Naive thymus-derived CD4-positive, alpha-beta T cell (primary cell): ENCODE measurements around the gene HPX. TPM values are rescaled to one million over a fixed set of nuclear protein-coding genes. Genes with fewer than 3 reads are reported as not detected.

ENCODE experiments used
- ATAC-seq: fragments of 150-1000 bp; cut with Tn5 transposase; 2 replicates; pipeline ENCODE4 v1.10.0; 2021; ENCODE audit warnings: mild to moderate bottlenecking, moderate library complexity
- CTCF ChIA-PET: fragments of 350-600 bp; sonication (Branson Sonifier 250); formaldehyde crosslinking; loops from one replicate; lab custom pipeline; 2021; ENCODE audit warnings: antibody characterized with exemption; lab: Charles Lee
- POLR2A ChIA-PET: fragments of 350-600 bp; sonication (Branson Sonifier 250); formaldehyde crosslinking; loops from one replicate; lab custom pipeline; 2021; ENCODE audit warnings: antibody characterized with exemption, inconsistent platforms; lab: Charles Lee
- DNase-seq, 9 donors: peaks; one replicate each; pipeline versions ENCODE4 v3.0.0 to v3.0.0-alpha.2; 2020 to 2022; ENCODE audit warnings: mixed read lengths in 1 of 9
- H3K27ac ChIP-seq: one replicate; pipeline ENCODE4 v1.7.0; 2013; ENCODE audit warnings: mild to moderate bottlenecking, low read depth, low read length, moderate library complexity
- H3K27me3 ChIP-seq, 2 donors: one replicate each; pipeline ENCODE4 v1.7.0; 2013; ENCODE audit warnings: low read length in 2 of 2, mild to moderate bottlenecking in 2 of 2, moderate library complexity in 2 of 2; ENCODE audit not compliant: control insufficient read depth in 2 of 2, insufficient read depth in 2 of 2
- H3K36me3 ChIP-seq, 3 experiments: 1 replicate in 2 of 3; 2 replicates in 1 of 3; pipeline ENCODE4 v1.7.0; 2013; ENCODE audit warnings: low read length in 3 of 3, mild to moderate bottlenecking in 3 of 3, moderate library complexity in 1 of 3; ENCODE audit not compliant: insufficient read depth in 3 of 3, control insufficient read depth in 2 of 3
- H3K4me1 ChIP-seq, 2 donors: one replicate each; pipeline ENCODE4 v1.7.0; 2013; ENCODE audit warnings: low read length in 2 of 2, mild to moderate bottlenecking in 2 of 2, moderate library complexity in 1 of 2; ENCODE audit not compliant: control insufficient read depth in 2 of 2, insufficient read depth in 2 of 2
- H3K4me3 ChIP-seq: 2 replicates; pipeline ENCODE4 v1.7.0; 2013; ENCODE audit warnings: mild to moderate bottlenecking, low read length
- H3K9me3 ChIP-seq, 3 experiments: 1 replicate in 2 of 3; 2 replicates in 1 of 3; pipeline ENCODE4 v1.7.0; 2013; ENCODE audit warnings: low read length in 3 of 3; ENCODE audit not compliant: control insufficient read depth in 2 of 3
- H3K27ac Mint-ChIP-seq, 9 donors: one replicate each; pipeline ENCODE4 v1.8.0; 2020 to 2022; ENCODE audit warnings: mixed read lengths in 9 of 9, mild to moderate bottlenecking in 8 of 9, moderate library complexity in 5 of 9, inconsistent platforms in 2 of 9
- H3K27me3 Mint-ChIP-seq, 5 donors: one replicate each; pipeline ENCODE4 v1.8.0; 2021 to 2022; ENCODE audit warnings: mixed read lengths in 5 of 5, mild to moderate bottlenecking in 1 of 5
- H3K36me3 Mint-ChIP-seq, 5 donors: one replicate each; pipeline ENCODE4 v1.8.0; 2020 to 2022; ENCODE audit warnings: mixed read lengths in 5 of 5, mild to moderate bottlenecking in 3 of 5, inconsistent platforms in 1 of 5
- H3K4me1 Mint-ChIP-seq, 7 donors: one replicate each; pipeline ENCODE4 v1.8.0; 2020 to 2022; ENCODE audit warnings: mixed read lengths in 7 of 7, mild to moderate bottlenecking in 3 of 7, inconsistent platforms in 1 of 7
- H3K4me3 Mint-ChIP-seq, 10 donors: one replicate each; pipeline ENCODE4 v1.8.0; 2020 to 2022; ENCODE audit warnings: mild to moderate bottlenecking in 10 of 10, mixed read lengths in 10 of 10, moderate library complexity in 6 of 10, inconsistent platforms in 2 of 10
- H3K9me3 Mint-ChIP-seq, 11 donors: one replicate each; pipeline ENCODE4 v1.8.0; 2020 to 2022; ENCODE audit warnings: mixed read lengths in 11 of 11, mild to moderate bottlenecking in 4 of 11, inconsistent platforms in 1 of 11, moderate library complexity in 1 of 11
- intact Hi-C, 2 donors: fragments of 100-400 bp; cut with micrococcal nuclease; formaldehyde crosslinking; loops; one replicate each; pipeline ENCODE4 v1.15.1; 2023
- polyA plus RNA-seq, 2 donors: library from polyadenylated mRNA; unstranded; fragments of 300-500 nt; fragmentation: Illumina TruSeq; gene quantifications; one replicate each; pipeline ENCODE4 v1.2.3, GENCODE V29; 2021
- total RNA-seq, 6 experiments: library from RNA in 5 of 6; stranded (reverse) in 5 of 6; gene quantifications; 1 replicate in 5 of 6; 2 replicates in 1 of 6; pipeline ENCODE4 v1.2.3 and lab custom pipeline; 2021 to 2026

HPX gene
- total and polyA plus RNA-seq, 7 experiments from 2014 or later: 0.56 to 7.0 (median 1.7) TPM; not detected in 2

DNA sequence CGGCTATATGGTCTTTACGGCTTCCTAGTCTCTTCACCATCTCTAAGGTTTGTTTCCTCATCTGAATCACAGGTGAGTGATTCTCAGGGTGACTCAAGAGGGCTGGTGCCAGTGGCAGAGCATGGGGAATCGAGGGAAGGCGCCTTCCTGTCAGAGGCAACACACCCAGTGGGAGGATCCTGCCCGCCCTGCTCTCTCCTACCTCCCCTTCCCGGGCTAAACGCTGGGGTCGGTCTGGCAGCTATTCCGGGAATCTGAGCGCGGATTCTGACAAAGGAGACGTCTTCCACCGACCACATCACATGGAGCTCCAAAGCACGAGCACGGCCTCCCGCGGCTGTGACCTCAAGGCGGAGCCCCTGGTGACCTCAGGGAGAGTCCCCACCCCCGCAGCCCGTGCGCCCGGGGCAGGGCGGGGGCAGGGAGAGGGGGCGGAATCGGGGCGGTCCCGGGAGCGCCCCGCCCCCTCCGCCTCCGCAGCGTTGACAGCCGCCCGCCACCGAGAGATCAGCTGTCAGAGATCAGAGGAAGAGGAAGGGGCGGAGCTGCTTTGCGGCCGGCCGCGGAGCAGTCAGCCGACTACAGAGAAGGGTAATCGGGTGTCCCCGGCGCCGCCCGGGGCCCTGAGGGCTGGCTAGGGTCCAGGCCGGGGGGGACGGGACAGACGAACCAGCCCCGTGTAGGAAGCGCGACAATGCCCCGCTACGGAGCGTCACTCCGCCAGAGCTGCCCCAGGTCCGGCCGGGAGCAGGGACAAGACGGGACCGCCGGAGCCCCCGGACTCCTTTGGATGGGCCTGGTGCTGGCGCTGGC lies 50.7 kb downstream of the HPX start, which contains the start of gene SMPD1:
Gene SMPD1, plus strand, starts transcription at position 570 of the 813 bp plus-strand sequence. Its CDS starts 125 bp downstream, at position 695.
- H3K27me3 Mint-ChIP-seq: peaks cover 0 to 13% (median 0%) of the 10 kb centered on the region in 5 donors
- Histone ChIP-seq H3K27ac (peak within 1 kb of the TSS; percentile 95), H3K27me3 (no peaks in the 10 kb centered on the region), H3K36me3 (peaks cover 0 to 25% (median 0%) of the 10 kb centered on the region in 3 experiments), H3K4me3 (peak within 1 kb of the TSS; percentile 94), H3K9me3 (no peaks in the 10 kb centered on the region), H3K4me1 (peaks cover 25 to 53% of the 10 kb centered on the region in 2 donors)
- peak; percentile 97 for ATAC-seq
- CTCF ChIA-PET: interaction anchor here (0.8 to 20.4 kb wide), 6 partner anchors 11 to 53 kb away, joined by 3 to 573 read pairs (median 15); partner anchors contain the start of genes APBB1 and HPX
- peak within 1 kb of the TSS; percentile 91 to 98 (median 94) for H3K4me3 Mint-ChIP-seq
- DNase-seq: peak; percentile 85 to 94 (median 92)
- peaks cover 0 to 2% (median 0%) of the 10 kb centered on the region in 11 donors for H3K9me3 Mint-ChIP-seq
- H3K36me3 Mint-ChIP-seq: peaks cover 5 to 26% (median 12%) of the 10 kb centered on the region in 5 donors
- peak within 1 kb of the TSS; percentile 93 to 100 (median 99) for H3K27ac Mint-ChIP-seq
- H3K4me1 Mint-ChIP-seq: peaks cover 31 to 74% (median 66%) of the 10 kb centered on the region in 7 donors
- POLR2A ChIA-PET: interaction anchor here (0.6 to 10.8 kb wide), 13 partner anchors 12 to 704 kb away, joined by 3 to 525 read pairs (median 5); partner anchors contain the start of genes APBB1, ARFIP2, HPX and TIMM10B
- intact Hi-C loops: loop anchor here (1.0 to 5.0 kb wide), 15 partner anchors 11 to 1123 kb away; partner anchors contain the start of genes APBB1 (in 2 of the 2), ARFIP2 (in 2 of the 2), FHIP1B (in 2 of the 2) and MRPL17 (in 2 of the 2)

DNA sequence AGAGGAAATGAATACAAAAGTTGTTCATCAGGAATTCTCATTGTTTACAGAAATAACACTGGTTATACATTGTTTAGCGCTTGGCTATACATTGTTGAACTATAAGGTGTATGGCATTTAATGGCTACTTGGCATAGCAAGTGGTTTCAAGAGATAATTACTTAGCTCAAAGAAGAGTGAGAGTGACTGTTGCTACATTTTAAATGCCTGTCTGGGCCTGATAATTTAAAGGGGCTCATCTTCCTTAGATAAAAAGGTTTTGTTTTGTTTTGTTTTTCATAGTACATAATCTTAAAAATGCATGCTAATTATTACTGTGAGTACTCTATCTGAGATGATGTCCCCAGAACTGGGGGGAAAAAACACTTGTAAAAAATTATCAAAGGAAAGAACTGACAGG lies 52.0 kb downstream of the HPX start:
- Mint-ChIP-seq H3K4me1 (peaks cover 30 to 69% (median 56%) of the 10 kb centered on the region in 7 donors), H3K27me3 (peaks cover 0 to 16% (median 0%) of the 10 kb centered on the region in 5 donors), H3K27ac (peak overlapping the region in 8 of 9 donors; percentile 93 to 100 (median 99)), H3K9me3 (peaks cover 0 to 2% (median 0%) of the 10 kb centered on the region in 11 donors), H3K4me3 (peak overlapping the region in 6 of 10 donors; percentile 5 to 98 (median 72)), H3K36me3 (peaks cover 5 to 22% (median 11%) of the 10 kb centered on the region in 5 donors)
- intact Hi-C loops: loop anchor here in 1 of 2 donors (1.0 kb wide), 1 partner anchor 86 kb away; no protein-coding TSS in a partner anchor
- peaks cover 0 to 11% (median 0%) of the 10 kb centered on the region in 3 experiments for H3K36me3 ChIP-seq
- H3K9me3 ChIP-seq: no peaks in the 10 kb centered on the region
- ChIA-PET POLR2A (interaction anchor here (1.0 to 10.8 kb wide), 7 partner anchors 10 to 102 kb away, joined by 3 to 525 read pairs (median 4); partner anchors contain the start of genes APBB1, ARFIP2, TIMM10B and TRIM3), CTCF (interaction anchor here (0.7 to 20.4 kb wide), 4 partner anchors 10 to 55 kb away, joined by 3 to 573 read pairs (median 28); partner anchors contain the start of gene HPX)
- H3K27ac ChIP-seq: peak overlapping the region; percentile 95
- no peak overlapping the region for H3K4me3 ChIP-seq
- H3K27me3 ChIP-seq: no peaks in the 10 kb centered on the region
- ATAC-seq: no peak
- no peak for DNase-seq
- peaks cover 25 to 41% of the 10 kb centered on the region in 2 donors for H3K4me1 ChIP-seq

DNA sequence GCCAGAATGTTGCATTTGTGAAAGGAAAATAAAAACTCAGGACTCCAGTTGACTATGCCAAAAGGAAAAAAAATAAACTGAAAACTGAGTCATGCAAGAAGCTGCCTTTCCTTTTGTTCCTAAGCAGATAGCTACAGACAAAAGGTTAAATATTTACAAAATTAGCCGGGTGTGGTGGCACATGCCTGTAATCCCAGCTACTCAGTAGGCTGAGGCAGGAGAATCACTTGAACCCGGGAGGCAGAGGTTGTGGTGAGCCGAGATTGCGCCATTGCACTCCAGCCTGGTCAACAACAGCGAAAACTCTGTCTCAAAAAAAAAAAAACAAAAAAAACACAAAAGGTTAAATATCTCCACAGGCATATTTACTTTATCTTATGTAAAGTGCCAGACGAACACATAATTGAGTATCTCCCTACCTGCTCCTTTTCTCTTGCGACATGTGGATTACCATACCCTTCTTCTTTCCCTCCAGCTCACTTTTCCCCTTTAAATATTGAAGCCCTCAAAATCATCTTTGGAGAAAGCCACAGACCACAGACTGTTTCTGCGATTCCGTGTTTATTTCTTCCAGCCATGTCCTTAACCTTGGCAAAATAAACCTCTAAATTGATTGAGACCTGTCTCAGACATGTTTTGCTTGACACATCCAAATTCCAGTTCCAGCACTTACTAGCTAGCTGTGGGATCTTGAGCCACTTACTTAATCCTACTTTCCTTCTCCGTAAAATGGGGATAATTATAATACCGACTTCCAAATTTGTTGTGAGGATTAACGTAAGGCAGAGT lies 52.8 kb downstream of the HPX start:
- H3K9me3 ChIP-seq: no peaks in the 10 kb centered on the region
- H3K4me3 ChIP-seq: no peak overlapping the region
- POLR2A ChIA-PET: interaction anchor here (0.9 to 10.8 kb wide), 5 partner anchors 9 to 102 kb away, joined by 3 to 525 read pairs (median 4); partner anchors contain the start of gene APBB1
- peak overlapping the region in 3 of 10 donors; percentile 5 to 98 (median 66) for H3K4me3 Mint-ChIP-seq
- H3K27ac ChIP-seq: no peak overlapping the region
- CTCF ChIA-PET: interaction anchor here (1.0 to 20.4 kb wide), 5 partner anchors 9 to 117 kb away, joined by 4 to 573 read pairs (median 7); partner anchors contain the start of genes APBB1 and HPX
- peaks cover 0 to 16% (median 0%) of the 10 kb centered on the region in 5 donors for H3K27me3 Mint-ChIP-seq
- peak overlapping the region; percentile 46 to 99 (median 93) for H3K27ac Mint-ChIP-seq
- ATAC-seq (no peak), DNase-seq (no peak)
- H3K4me1 ChIP-seq: peaks cover 20 to 34% of the 10 kb centered on the region in 2 donors
- intact Hi-C loops: no loop called here
- peaks cover 0 to 2% (median 0%) of the 10 kb centered on the region in 11 donors for H3K9me3 Mint-ChIP-seq
- H3K4me1 Mint-ChIP-seq: peaks cover 27 to 65% (median 49%) of the 10 kb centered on the region in 7 donors
- peaks cover 2 to 16% (median 5%) of the 10 kb centered on the region in 5 donors for H3K36me3 Mint-ChIP-seq
- no peaks in the 10 kb centered on the region for H3K27me3 ChIP-seq
- H3K36me3 ChIP-seq: peaks cover 0 to 5% (median 0%) of the 10 kb centered on the region in 3 experiments

DNA sequence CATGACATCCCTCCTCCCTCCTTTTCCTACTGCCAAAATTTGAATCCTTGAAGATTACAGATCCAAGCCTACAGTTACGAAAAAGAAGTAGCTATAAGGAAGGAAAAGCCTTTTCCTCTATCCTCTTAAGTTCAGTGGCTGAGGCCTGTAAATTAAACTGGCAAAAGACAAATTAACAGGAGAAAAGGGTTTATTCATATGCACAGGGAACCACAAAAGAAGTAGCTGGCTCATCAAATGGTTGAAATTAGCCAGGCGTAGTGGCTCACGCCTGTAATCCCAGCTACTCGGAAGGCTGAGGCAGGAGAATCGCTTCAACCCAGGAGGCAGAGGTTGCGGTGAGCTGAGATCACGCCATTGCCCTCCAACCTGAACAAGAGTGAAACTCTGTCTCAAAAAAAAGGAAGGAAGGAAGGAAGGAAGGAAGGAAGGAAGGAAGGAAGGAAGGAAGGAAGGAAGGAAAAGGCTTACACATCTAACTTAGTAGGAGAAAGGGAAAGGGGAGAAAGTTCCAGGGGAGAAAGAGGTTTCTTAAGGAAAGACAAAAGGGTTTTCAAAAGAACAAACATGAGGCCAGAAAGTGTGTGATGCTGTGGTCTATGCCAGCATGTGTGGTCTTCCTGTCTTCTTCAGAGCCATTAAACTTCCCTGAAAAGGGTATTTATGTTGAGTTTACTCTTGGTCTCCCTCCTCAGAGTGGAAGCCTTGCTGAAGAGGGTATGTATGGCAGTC lies 55.6 kb downstream of the HPX start:
- peak overlapping the region in 2 of 9 donors; percentile 55 to 56 for H3K27ac Mint-ChIP-seq
- no peak for DNase-seq
- CTCF ChIA-PET: interaction anchor here (1.1 to 20.4 kb wide), 4 partner anchors 17 to 120 kb away, joined by 3 to 573 read pairs (median 6); partner anchors contain the start of gene HPX

More for the DNA sequence above, 55.6 kb downstream of the HPX start:
- intact Hi-C loops: no loop called here
- H3K4me3 Mint-ChIP-seq: peak overlapping the region in 2 of 10 donors; percentile 25 to 49
- Histone ChIP-seq H3K4me3 (no peak overlapping the region), H3K27ac (no peak overlapping the region), H3K9me3 (no peaks in the 10 kb centered on the region), H3K36me3 (no peaks in the 10 kb centered on the region), H3K4me1 (peaks cover 8 to 20% of the 10 kb centered on the region in 2 donors), H3K27me3 (no peaks in the 10 kb centered on the region)
- POLR2A ChIA-PET: interaction anchor here (0.8 to 1.5 kb wide), 6 partner anchors 18 to 234 kb away, joined by 3 to 10 read pairs (median 4); partner anchors contain the start of genes APBB1 and TPP1
- no peaks in the 10 kb centered on the region for H3K9me3 Mint-ChIP-seq
- H3K36me3 Mint-ChIP-seq: no peaks in the 10 kb centered on the region
- H3K4me1 Mint-ChIP-seq: peaks cover 17 to 50% (median 31%) of the 10 kb centered on the region in 7 donors
- ATAC-seq: no peak
- H3K27me3 Mint-ChIP-seq: peaks cover 0 to 16% (median 0%) of the 10 kb centered on the region in 5 donors
